H1 (cell line): Measurements from ENCODE around the gene TRABD2B.

Source experiments
- EGR1 ChIP-seq: IDR thresholded peaks from 2 replicates; pipeline ENCODE4 v1.6.1; 2011; ENCODE audit warnings: low read depth, low read length, borderline replicate concordance
- EZH2 ChIP-seq: fragments of 200-600 bp; sonication (generic); IDR thresholded peaks from 2 replicates; pipeline ENCODE4 v1.7.1; 2012; ENCODE audit warnings: low read depth, mild to moderate bottlenecking, moderate library complexity, low read length, inconsistent platforms; ENCODE audit not compliant: severe bottlenecking
- GABPA ChIP-seq: IDR thresholded peaks from 2 replicates; pipeline ENCODE4 v1.6.1; 2011; ENCODE audit warnings: mild to moderate bottlenecking, low read length, moderate library complexity, borderline replicate concordance; ENCODE audit not compliant: insufficient read depth
- JUND ChIP-seq: IDR thresholded peaks from 2 replicates; pipeline ENCODE4 v1.6.1; 2011; ENCODE audit warnings: mild to moderate bottlenecking, improper control_type of control experiment, low read length
- POLR2A ChIP-seq, 2 experiments: IDR thresholded peaks; 1 replicate in 1 of 2; 2 replicates in 1 of 2; pipeline ENCODE4 v1.6.1; 2011; ENCODE audit warnings: low read depth in 2 of 2, low read length in 2 of 2, mild to moderate bottlenecking in 2 of 2; ENCODE audit errors: control extremely low read depth in 1 of 2
- RNF2 ChIP-seq: fragments of 200-900, 300-1000 bp; sonication (generic); IDR thresholded peaks from 2 replicates; pipeline ENCODE4 v1.7.1; 2016; ENCODE audit warnings: borderline replicate concordance, low read depth, mild to moderate bottlenecking, antibody characterized with exemption, low read length; ENCODE audit not compliant: poor library complexity, severe bottlenecking; ENCODE audit errors: missing control alignments
- SP2 ChIP-seq: IDR thresholded peaks from 2 replicates; pipeline ENCODE4 v1.6.1; 2012; ENCODE audit warnings: mild to moderate bottlenecking, low read length, inconsistent platforms
- TEAD4 ChIP-seq: IDR thresholded peaks from 2 replicates; pipeline ENCODE4 v1.6.1; 2012; ENCODE audit warnings: low read depth, low read length, inconsistent platforms, mixed read lengths
- TF ChIP-seq, protein P1 (sequence below), 3 experiments: IDR thresholded peaks; 1 replicate in 2 of 3; 2 replicates in 1 of 3; pipeline versions ENCODE4 v1.5.1 to v1.6.1; 2011; ENCODE audit warnings: low read length in 3 of 3, mild to moderate bottlenecking in 3 of 3, inconsistent platforms in 2 of 3, low read depth in 1 of 3, moderate library complexity in 1 of 3; ENCODE audit not compliant: insufficient read depth in 1 of 3; ENCODE audit errors: control extremely low read depth in 1 of 3
- TF ChIP-seq, protein P2 (sequence below): IDR thresholded peaks from 2 replicates; pipeline ENCODE4 v1.6.1; 2011; ENCODE audit warnings: low read length, improper control_type of control experiment

DNA sequence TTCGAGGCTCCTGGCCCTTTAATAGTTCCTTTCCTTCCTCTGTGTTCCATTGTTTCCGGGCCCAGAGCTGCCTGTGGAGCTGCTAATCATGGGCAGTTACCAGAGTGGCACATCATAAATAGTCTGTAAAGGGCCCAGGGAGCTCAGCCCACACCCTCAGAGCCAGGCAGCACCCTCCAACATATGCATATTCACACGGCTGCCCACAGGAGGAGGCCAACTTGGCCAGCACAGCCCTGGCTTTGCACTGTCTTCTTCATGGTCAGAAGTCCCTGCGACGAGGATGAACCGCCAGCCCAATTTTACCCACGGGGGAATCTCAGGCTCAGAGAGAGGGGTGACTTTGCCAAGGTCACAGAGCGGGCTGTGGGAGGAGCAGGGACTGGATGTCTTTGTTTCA, 172.5 kb downstream of the TRABD2B start:
- TF ChIP-seq EZH2: no peak
- TF ChIP-seq, protein P1, sequence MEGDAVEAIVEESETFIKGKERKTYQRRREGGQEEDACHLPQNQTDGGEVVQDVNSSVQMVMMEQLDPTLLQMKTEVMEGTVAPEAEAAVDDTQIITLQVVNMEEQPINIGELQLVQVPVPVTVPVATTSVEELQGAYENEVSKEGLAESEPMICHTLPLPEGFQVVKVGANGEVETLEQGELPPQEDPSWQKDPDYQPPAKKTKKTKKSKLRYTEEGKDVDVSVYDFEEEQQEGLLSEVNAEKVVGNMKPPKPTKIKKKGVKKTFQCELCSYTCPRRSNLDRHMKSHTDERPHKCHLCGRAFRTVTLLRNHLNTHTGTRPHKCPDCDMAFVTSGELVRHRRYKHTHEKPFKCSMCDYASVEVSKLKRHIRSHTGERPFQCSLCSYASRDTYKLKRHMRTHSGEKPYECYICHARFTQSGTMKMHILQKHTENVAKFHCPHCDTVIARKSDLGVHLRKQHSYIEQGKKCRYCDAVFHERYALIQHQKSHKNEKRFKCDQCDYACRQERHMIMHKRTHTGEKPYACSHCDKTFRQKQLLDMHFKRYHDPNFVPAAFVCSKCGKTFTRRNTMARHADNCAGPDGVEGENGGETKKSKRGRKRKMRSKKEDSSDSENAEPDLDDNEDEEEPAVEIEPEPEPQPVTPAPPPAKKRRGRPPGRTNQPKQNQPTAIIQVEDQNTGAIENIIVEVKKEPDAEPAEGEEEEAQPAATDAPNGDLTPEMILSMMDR (IDR thresholded peaks at IDR 0.05; ENCODE audit: control extremely low read depth in 1 of 3, insufficient read depth in 1 of 3, low read depth in 1 of 3, low read length in 3 of 3): no peak
- no peak for TF ChIP-seq TEAD4
- TF ChIP-seq POLR2A (IDR thresholded peaks at IDR 0.05; ENCODE audit: control extremely low read depth in 1 of 2, low read depth in 2 of 2, low read length in 2 of 2): no peak
- no peak for TF ChIP-seq JUND
- TF ChIP-seq GABPA: no peak
- TF ChIP-seq EGR1: no peak
- TF ChIP-seq SP2: no peak
- TF ChIP-seq, protein P2, sequence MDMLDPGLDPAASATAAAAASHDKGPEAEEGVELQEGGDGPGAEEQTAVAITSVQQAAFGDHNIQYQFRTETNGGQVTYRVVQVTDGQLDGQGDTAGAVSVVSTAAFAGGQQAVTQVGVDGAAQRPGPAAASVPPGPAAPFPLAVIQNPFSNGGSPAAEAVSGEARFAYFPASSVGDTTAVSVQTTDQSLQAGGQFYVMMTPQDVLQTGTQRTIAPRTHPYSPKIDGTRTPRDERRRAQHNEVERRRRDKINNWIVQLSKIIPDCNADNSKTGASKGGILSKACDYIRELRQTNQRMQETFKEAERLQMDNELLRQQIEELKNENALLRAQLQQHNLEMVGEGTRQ: no peak
- TF ChIP-seq RNF2: no peak
